AG04449 (cell line): ENCODE measurements around the gene PRAMEF8.
"Not testable (repeated sequence)": the region's sequence is repeated elsewhere in the genome, so short reads cannot be mapped to it uniquely, and the experiment has no call there.

ENCODE experiments used
- CTCF ChIA-PET: fragments of 350-600 bp; formaldehyde crosslinking; extraction: SDS; loops from one replicate; lab custom pipeline; 2021; ENCODE audit warnings: antibody characterized with exemption; lab: Yijun Ruan, JAX
- POLR2A ChIA-PET: fragments of 400-600, 350-600 bp; formaldehyde crosslinking; extraction: SDS; loops from one replicate; lab custom pipeline; 2020; ENCODE audit warnings: antibody characterized with exemption, inconsistent platforms; lab: Yijun Ruan, JAX
- DNase-seq: peaks from one replicate; pipeline ENCODE4 v3.0.0-alpha.2; 2010; ENCODE audit warnings: low read depth, low spot score
- H3K4me3 ChIP-seq: 2 replicates; pipeline ENCODE4 v1.5.1; 2011; ENCODE audit warnings: low read depth, mild to moderate bottlenecking, control low read depth, low read length

PRAMEF8 gene

GRCh38 chr1:13237572-13237971 lies 47.4 kb downstream of the PRAMEF8 start:
- CTCF ChIA-PET, DNase-seq: not testable (repeated sequence)

GRCh38 chr1:13234057-13234456 lies 50.9 kb downstream of the PRAMEF8 start:
- CTCF ChIA-PET, H3K4me3 ChIP-seq, DNase-seq, POLR2A ChIA-PET: not testable (repeated sequence)

More at GRCh38 chr1:13237572-13237971, 47.4 kb downstream of the PRAMEF8 start:
- H3K4me3 ChIP-seq, POLR2A ChIA-PET: not testable (repeated sequence)

GRCh38 chr1:13232056-13232455 lies 52.9 kb downstream of the PRAMEF8 start:
- H3K4me3 ChIP-seq, POLR2A ChIA-PET, CTCF ChIA-PET, DNase-seq: not testable (repeated sequence)
